SK-N-SH treated with all-trans-retinoic acid at 6 μM for 48 hours (cell line): Measurements from ENCODE around the gene DTHD1.

Experiments
- ATAC-seq: fragments of 200-7000 bp; cut with Tn5 transposase; 3 replicates; pipeline ENCODE4 v1.9.1; 2020; ENCODE audit warnings: mild to moderate bottlenecking, moderate library complexity
- ARNTL ChIP-seq: fragments of 450-650 bp; formaldehyde crosslinking; IDR thresholded peaks from 2 replicates; pipeline ENCODE4 v1.5.0; 2020; ENCODE audit warnings: low read depth, mild to moderate bottlenecking, moderate library complexity, borderline replicate concordance
- BACH2 ChIP-seq: fragments of 250-450 bp; sonication (Bioruptor Pico); IDR thresholded peaks from 2 replicates; pipeline ENCODE4 v1.9.0; 2021; ENCODE audit warnings: mild to moderate bottlenecking, borderline replicate concordance
- CREB5 ChIP-seq: fragments of 250-450 bp; sonication (Bioruptor Pico); IDR thresholded peaks from 2 replicates; pipeline ENCODE4 v1.5.1; 2020; ENCODE audit warnings: low read depth, mild to moderate bottlenecking, moderate library complexity
- CSDC2 ChIP-seq: fragments of 250-450 bp; sonication (Bioruptor Pico); IDR thresholded peaks from 2 replicates; pipeline ENCODE4 v1.5.0; 2020; ENCODE audit warnings: mild to moderate bottlenecking, moderate library complexity
- CSRNP3 ChIP-seq: fragments of 250-450 bp; sonication (Bioruptor Pico); IDR thresholded peaks from 2 replicates; pipeline ENCODE4 v1.5.1; 2021; ENCODE audit warnings: mild to moderate bottlenecking, moderate library complexity
- ESRRG ChIP-seq: fragments of 250-450 bp; sonication (Bioruptor Pico); IDR thresholded peaks from 2 replicates; pipeline ENCODE4 v1.6.1; 2021; ENCODE audit warnings: mild to moderate bottlenecking
- GLIS3 ChIP-seq: fragments of 250-450 bp; sonication (Bioruptor Pico); IDR thresholded peaks from 2 replicates; pipeline ENCODE4 v1.5.0; 2020; ENCODE audit warnings: mild to moderate bottlenecking, moderate library complexity
- ISL1 ChIP-seq: fragments of 250-450 bp; sonication (Bioruptor Pico); IDR thresholded peaks from 2 replicates; pipeline ENCODE4 v2.1.2; 2022; ENCODE audit warnings: mild to moderate bottlenecking, moderate library complexity
- OSR1 ChIP-seq: fragments of 250-450 bp; sonication (Bioruptor Pico); IDR thresholded peaks from 2 replicates; pipeline ENCODE4 v1.8.0; 2022; ENCODE audit warnings: moderate library complexity, mild to moderate bottlenecking, inconsistent platforms
- PATZ1 ChIP-seq: fragments of 250-450 bp; sonication (Bioruptor Pico); IDR thresholded peaks from 2 replicates; pipeline ENCODE4 v1.8.0; 2020; ENCODE audit warnings: mild to moderate bottlenecking, moderate library complexity, borderline replicate concordance
- POU6F1 ChIP-seq: fragments of 250-450 bp; sonication (Bioruptor Pico); IDR thresholded peaks from 2 replicates; pipeline ENCODE4 v1.8.0; 2021; ENCODE audit warnings: low read depth, mild to moderate bottlenecking, moderate library complexity, borderline replicate concordance
- PPARA ChIP-seq: fragments of 250-450 bp; sonication (Bioruptor Pico); IDR thresholded peaks from 2 replicates; pipeline ENCODE4 v1.5.0; 2020; ENCODE audit warnings: mild to moderate bottlenecking, borderline replicate concordance
- RARB ChIP-seq: fragments of 250-450 bp; sonication (Bioruptor Pico); IDR thresholded peaks from 2 replicates; pipeline ENCODE4 v1.8.0; 2021; ENCODE audit warnings: mild to moderate bottlenecking, moderate library complexity
- SNAI2 ChIP-seq: fragments of 250-450 bp; sonication (Bioruptor Pico); IDR thresholded peaks from 2 replicates; pipeline ENCODE4 v1.5.0; 2020; ENCODE audit warnings: mild to moderate bottlenecking, moderate library complexity
- TCF4 ChIP-seq: fragments of 250-450 bp; sonication (Bioruptor Pico); IDR thresholded peaks from 2 replicates; pipeline ENCODE4 v1.8.0; 2021; ENCODE audit warnings: mild to moderate bottlenecking, moderate library complexity, borderline replicate concordance
- TOX ChIP-seq: fragments of 250-450 bp; sonication (Bioruptor Pico); IDR thresholded peaks from 2 replicates; pipeline ENCODE4 v1.8.0; 2021; ENCODE audit warnings: mild to moderate bottlenecking, moderate library complexity, borderline replicate concordance
- TSHZ2 ChIP-seq: fragments of 250-450 bp; sonication (Bioruptor Pico); IDR thresholded peaks from 2 replicates; pipeline ENCODE4 v1.5.0; 2020; ENCODE audit warnings: mild to moderate bottlenecking, moderate library complexity
- ZC3H10 ChIP-seq: fragments of 250-450 bp; sonication (Bioruptor Pico); IDR thresholded peaks from 2 replicates; pipeline ENCODE4 v1.5.1; 2021; ENCODE audit warnings: mild to moderate bottlenecking, moderate library complexity
- ZFP3 ChIP-seq: fragments of 250-450 bp; sonication (Bioruptor Pico); IDR thresholded peaks from 2 replicates; pipeline ENCODE4 v1.5.0; 2020; ENCODE audit warnings: mild to moderate bottlenecking, moderate library complexity
- ZFP30 ChIP-seq: fragments of 450-650 bp; formaldehyde crosslinking; IDR thresholded peaks from 2 replicates; pipeline ENCODE4 v1.5.0; 2022; ENCODE audit warnings: mild to moderate bottlenecking, moderate library complexity
- ZNF565 ChIP-seq: fragments of 450-650 bp; formaldehyde crosslinking; conservative IDR thresholded peaks from 2 replicates; pipeline ENCODE4 v1.5.0; 2020; ENCODE audit warnings: low read depth, mild to moderate bottlenecking, moderate library complexity
- ZNF70 ChIP-seq: fragments of 450-650 bp; formaldehyde crosslinking; IDR thresholded peaks from 2 replicates; pipeline ENCODE4 v1.5.0; 2020; ENCODE audit warnings: mild to moderate bottlenecking, moderate library complexity
- ZNF8 ChIP-seq: fragments of 450-650 bp; formaldehyde crosslinking; IDR thresholded peaks from 2 replicates; pipeline ENCODE4 v1.5.0; 2020; ENCODE audit warnings: mild to moderate bottlenecking, moderate library complexity

Gene DTHD1

GRCh38 chr4:36332023-36332781, 50.8 kb downstream of the DTHD1 start:
- no peak for ATAC-seq
- TF ChIP-seq RARB (CRISPR knock-in tag), result no peak
- TF ChIP-seq ZNF565 (CRISPR knock-in tag), result no peak
- no peak for TF ChIP-seq ZC3H10
- TF ChIP-seq ISL1 (CRISPR knock-in tag), result no peak
- TF ChIP-seq ZNF70, result no peak
- TF ChIP-seq PPARA, result no peak
- TF ChIP-seq CREB5, result no peak
- TF ChIP-seq ESRRG (CRISPR knock-in tag), result no peak
- no peak for TF ChIP-seq ZNF8
- TF ChIP-seq ARNTL (CRISPR knock-in tag), result no peak
- TF ChIP-seq CSDC2 (CRISPR knock-in tag), result no peak
- no peak for TF ChIP-seq TOX (CRISPR knock-in tag)
- TF ChIP-seq POU6F1 (CRISPR knock-in tag), result no peak
- TF ChIP-seq GLIS3, result no peak
- no peak for TF ChIP-seq OSR1
- TF ChIP-seq SNAI2, result no peak
- TF ChIP-seq PATZ1 (CRISPR knock-in tag), result no peak
- no peak for TF ChIP-seq ZFP3 (CRISPR knock-in tag)
- TF ChIP-seq TCF4 (CRISPR knock-in tag), result no peak
- no peak for TF ChIP-seq BACH2 (CRISPR knock-in tag)

- ATAC-seq, result no peak
- TF ChIP-seq BACH2 (CRISPR knock-in tag) (no peak), SNAI2 (no peak), ZNF565 (CRISPR knock-in tag) (no peak), OSR1 (no peak), ZNF70 (no peak), RARB (CRISPR knock-in tag) (no peak), CREB5 (no peak), PPARA (no peak), ISL1 (CRISPR knock-in tag) (no peak)
These were observed 51.3 kb downstream of the DTHD1 start for GRCh38 chr4:36332782-36333131.

- ATAC-seq, result no peak
- TF ChIP-seq ISL1 (CRISPR knock-in tag) (no peak), GLIS3 (no peak), TSHZ2 (no peak), PATZ1 (CRISPR knock-in tag) (no peak), CSRNP3 (CRISPR knock-in tag) (no peak), ARNTL (CRISPR knock-in tag) (no peak), ESRRG (CRISPR knock-in tag) (no peak), OSR1 (no peak), TOX (CRISPR knock-in tag) (no peak), CREB5 (no peak), ZFP30 (CRISPR knock-in tag) (no peak)
These were observed 52.0 kb downstream of the DTHD1 start for GRCh38 chr4:36333303-36333877.
